IMR-90 (cell line): ENCODE results near the gene MEGF6. TPM values are rescaled to one million over a fixed set of nuclear protein-coding genes. Genes with fewer than 3 reads are reported as not detected.

Experiments
- polyA plus RNA-seq, 3 experiments: library from polyadenylated mRNA; depleted of rRNA; stranded (reverse); fragments of >200 nt; gene quantifications; 2 replicates each; pipeline ENCODE4 v1.2.3, GENCODE V29; 2012; ENCODE audit warnings: low replicate concordance in 1 of 3
- total RNA-seq: library from RNA; depleted of rRNA; stranded (reverse); fragments of >200 nt; gene quantifications from 2 replicates; pipeline ENCODE4 v1.2.3, GENCODE V29; 2012
- TF ChIP-seq, protein P1 (sequence below): fragments of 150-350 bp; IDR thresholded peaks from 2 replicates; pipeline ENCODE4 v1.6.1; 2017; ENCODE audit warnings: mild to moderate bottlenecking, antibody characterized with exemption, low read length, low read depth

The MEGF6 gene
- total and polyA plus RNA-seq, 2 of the 4 experiments (the other 2 are of a cell fraction) = 0.72 to 4.1 TPM

DNA sequence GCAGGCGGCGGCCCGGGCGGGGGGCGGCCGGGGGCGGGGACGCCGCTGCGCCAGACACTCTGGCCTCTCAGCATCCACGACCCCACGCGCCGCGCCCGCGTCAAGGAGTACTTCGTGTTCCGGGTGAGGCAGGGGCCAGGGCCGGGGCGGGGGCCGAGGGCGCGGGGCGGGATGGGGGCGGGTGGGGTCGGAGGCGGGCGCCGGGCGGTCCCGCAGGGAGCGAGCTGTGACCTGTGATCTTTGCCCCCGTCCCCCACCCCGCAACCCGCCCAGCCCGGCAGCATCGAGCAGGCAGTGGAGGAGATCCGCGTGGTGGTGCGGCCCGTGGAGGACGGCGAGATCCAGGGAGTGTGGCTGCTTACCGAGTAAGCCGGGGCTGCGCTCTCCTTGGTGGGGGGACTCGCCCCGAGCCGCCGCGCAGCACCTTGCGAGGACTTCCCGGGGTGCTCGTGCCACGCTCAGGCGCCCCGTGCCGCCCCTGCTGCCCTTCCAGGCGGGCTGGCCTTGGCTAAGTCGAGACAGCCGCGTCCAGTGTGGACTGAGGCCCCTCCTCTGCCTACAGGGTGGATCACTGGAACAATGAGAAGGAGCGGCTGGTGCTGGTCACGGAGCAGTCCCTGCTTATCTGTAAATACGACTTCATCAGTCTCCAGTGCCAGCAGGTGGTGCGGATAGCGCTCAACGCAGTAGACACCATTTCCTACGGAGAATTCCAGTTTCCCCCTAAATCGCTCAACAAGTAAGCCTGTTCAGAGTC is 14.0 kb upstream of the MEGF6 start (continued):
- TF ChIP-seq, protein P1, sequence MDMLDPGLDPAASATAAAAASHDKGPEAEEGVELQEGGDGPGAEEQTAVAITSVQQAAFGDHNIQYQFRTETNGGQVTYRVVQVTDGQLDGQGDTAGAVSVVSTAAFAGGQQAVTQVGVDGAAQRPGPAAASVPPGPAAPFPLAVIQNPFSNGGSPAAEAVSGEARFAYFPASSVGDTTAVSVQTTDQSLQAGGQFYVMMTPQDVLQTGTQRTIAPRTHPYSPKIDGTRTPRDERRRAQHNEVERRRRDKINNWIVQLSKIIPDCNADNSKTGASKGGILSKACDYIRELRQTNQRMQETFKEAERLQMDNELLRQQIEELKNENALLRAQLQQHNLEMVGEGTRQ = no peak
